Right cardiac atrium (tissue), 5 donors: ENCODE measurements around the gene WNK1. TPM values are rescaled to one million over a fixed set of nuclear protein-coding genes. Genes with fewer than 3 reads are reported as not detected.
"Not testable (repeated sequence)": the region's sequence is repeated elsewhere in the genome, so short reads cannot be mapped to it uniquely, and the experiment has no call there.

Experiments used
- ATAC-seq, 2 donors: fragments of 200-7000 bp; cut with Tn5 transposase; one replicate each; pipeline versions ENCODE4 v1.8.0 to v1.9.1; 2020; ENCODE audit warnings: moderate library complexity in 2 of 2, mild to moderate bottlenecking in 1 of 2
- DNase-seq, 3 donors: peaks; one replicate each; pipeline ENCODE4 v3.0.0-alpha.2; 2020
- H3K27ac ChIP-seq: one replicate; pipeline ENCODE4 v1.5.1; 2013; ENCODE audit warnings: mild to moderate bottlenecking, low read length, control low read depth, moderate library complexity
- H3K27me3 ChIP-seq: one replicate; pipeline ENCODE4 v1.6.1; 2013; ENCODE audit not compliant: control insufficient read depth, insufficient read depth
- H3K4me1 ChIP-seq: one replicate; pipeline ENCODE4 v1.6.1; 2013; ENCODE audit warnings: low read length; ENCODE audit not compliant: control insufficient read depth, insufficient read depth
- H3K4me3 ChIP-seq: one replicate; pipeline ENCODE4 v1.5.1; 2013; ENCODE audit warnings: low read length, control low read depth
- H3K9me3 ChIP-seq: one replicate; pipeline ENCODE4 v1.6.1; 2013; ENCODE audit warnings: low read length; ENCODE audit not compliant: control insufficient read depth
- WGBS: extraction: QIAGEN DNeasy Blood & Tissue Kit; methylation state at CpG from one replicate; pipeline ENCODE4 v1.1.7; 2013; 5-methylcytosine and 5-hydroxymethylcytosine counted together
- intact Hi-C, 4 donors: fragments of 100-400 bp; cut with DNase I; formaldehyde crosslinking; loops; one replicate each; pipeline versions ENCODE4 v1.11.0 to v1.14.0; 2022 to 2023
- polyA plus RNA-seq: library from polyadenylated mRNA; stranded (reverse); fragments of 200-250 nt; gene quantifications from one replicate; pipeline ENCODE4 v1.2.3, GENCODE V29; 2013
- total RNA-seq, 4 donors: library from RNA; stranded (reverse); fragmentation: NEBNext Ultra II Directional; extraction: Animal tissue kit (Norgen Biotek cat#: 25700); gene quantifications; one replicate each; pipeline ENCODE4 v1.2.1, GENCODE V29; 2021
- donor health status: healthy with polysubstance abuse.
- donor health status: DM: no; HTN: yes; CAD: no.
- donor health status: DM: no; HTN: no; CAD: no.
- donor health status: DM: no; HTN: yes; CAD: no; lungs with severe emphysema.
- donor health status: DM: yes; HTN: yes; CAD: no.

The WNK1 gene
- total and polyA plus RNA-seq, 5 donors, result 88.2 to 319 (median 249) TPM

- Histone ChIP-seq H3K4me3 (no peak overlapping the region), H3K9me3 (no peaks in the 10 kb centered on the region), H3K4me1 (peaks cover 4% of the 10 kb centered on the region), H3K27ac (no peak overlapping the region), H3K27me3 (no peaks in the 10 kb centered on the region)
- WGBS, result 96% methylated on average over 1 of the region's 1 CpG
- DNase-seq (no peak), ATAC-seq (no peak)
- intact Hi-C loops, result no loop called here
These were observed 13.5 kb downstream of the WNK1 start for GRCh38 chr12:765840-766239.

GRCh38 chr12:768434-768833 is 16.1 kb downstream of the WNK1 start:
- DNase-seq, result no peak
- peaks cover 6% of the 10 kb centered on the region for H3K4me1 ChIP-seq
- no peak overlapping the region for H3K4me3 ChIP-seq
- no peaks in the 10 kb centered on the region for H3K27me3 ChIP-seq
- intact Hi-C loops, result no loop called here
- 91% methylated on average over 1 of the region's 1 CpG for WGBS
- ATAC-seq, result no peak
- no peak overlapping the region for H3K27ac ChIP-seq
- H3K9me3 ChIP-seq, result no peaks in the 10 kb centered on the region

GRCh38 chr12:770479-770878 is 18.1 kb downstream of the WNK1 start:
- intact Hi-C loops, result no loop called here
- Histone ChIP-seq H3K27ac (no peak overlapping the region), H3K9me3 (no peaks in the 10 kb centered on the region), H3K4me3 (no peak overlapping the region), H3K27me3 (no peaks in the 10 kb centered on the region), H3K4me1 (peaks cover 4% of the 10 kb centered on the region)
- ATAC-seq, result no peak
- no peak for DNase-seq
- WGBS, result 65% methylated on average over 2 of the region's 2 CpGs

GRCh38 chr12:772056-772697 is 19.8 kb downstream of the WNK1 start:
- intact Hi-C loops, result no loop called here
- 82% methylated on average over 5 of the region's 5 CpGs for WGBS
- Histone ChIP-seq H3K4me1 (peaks cover 6% of the 10 kb centered on the region), H3K27me3 (no peaks in the 10 kb centered on the region), H3K4me3 (no peak overlapping the region), H3K9me3 (no peaks in the 10 kb centered on the region), H3K27ac (no peak overlapping the region)
- DNase-seq (no peak), ATAC-seq (no peak)

- H3K9me3 ChIP-seq, result no peaks in the 10 kb centered on the region
- no peaks in the 10 kb centered on the region for H3K27me3 ChIP-seq
- intact Hi-C loops, result no loop called here
- peaks cover 6% of the 10 kb centered on the region for H3K4me1 ChIP-seq
- no peak overlapping the region for H3K4me3 ChIP-seq
- ATAC-seq, result peak; percentile 22 to 42
- no peak for DNase-seq
- WGBS, result 33% methylated on average over 3 of the region's 3 CpGs
- H3K27ac ChIP-seq, result no peak overlapping the region
These were observed 21.8 kb downstream of the WNK1 start for GRCh38 chr12:774051-774614.

GRCh38 chr12:775973-776771 is 23.8 kb downstream of the WNK1 start:
- DNase-seq, ATAC-seq, H3K27ac ChIP-seq, H3K4me3 ChIP-seq, H3K4me1 ChIP-seq, H3K27me3 ChIP-seq, H3K9me3 ChIP-seq, intact Hi-C loops: not testable (repeated sequence)
- WGBS, result 89% methylated on average over 15 of the region's 15 CpGs

- DNase-seq, H3K27me3 ChIP-seq, H3K4me3 ChIP-seq, H3K27ac ChIP-seq, H3K9me3 ChIP-seq, intact Hi-C loops, ATAC-seq, H3K4me1 ChIP-seq: not testable (repeated sequence)
- 94% methylated on average over 5 of the region's 5 CpGs for WGBS
These were observed 24.5 kb downstream of the WNK1 start for GRCh38 chr12:776772-777373.

- no peak overlapping the region for H3K27ac ChIP-seq
- DNase-seq (no peak), ATAC-seq (no peak)
- 73% methylated on average over 3 of the region's 3 CpGs for WGBS
- no peaks in the 10 kb centered on the region for H3K9me3 ChIP-seq
- intact Hi-C loops, result no loop called here
- H3K4me3 ChIP-seq, result no peak overlapping the region
- H3K4me1 ChIP-seq, result peaks cover 5% of the 10 kb centered on the region
- no peaks in the 10 kb centered on the region for H3K27me3 ChIP-seq
These were observed 25.2 kb downstream of the WNK1 start for GRCh38 chr12:777550-778047.

- ATAC-seq (no peak), DNase-seq (no peak)
- WGBS, result 69% methylated on average over 6 of the region's 6 CpGs
- no peak overlapping the region for H3K4me3 ChIP-seq
- intact Hi-C loops, result no loop called here
- H3K4me1 ChIP-seq, result peaks cover 5% of the 10 kb centered on the region
- H3K27me3 ChIP-seq, result no peaks in the 10 kb centered on the region
- no peaks in the 10 kb centered on the region for H3K9me3 ChIP-seq
- no peak overlapping the region for H3K27ac ChIP-seq
These were observed 26.2 kb downstream of the WNK1 start for GRCh38 chr12:778615-779014.

- Histone ChIP-seq H3K4me3 (peak overlapping the region; percentile 20), H3K27me3 (no peaks in the 10 kb centered on the region), H3K4me1 (peaks cover 6% of the 10 kb centered on the region), H3K27ac (no peak overlapping the region), H3K9me3 (no peaks in the 10 kb centered on the region)
- DNase-seq (no peak), ATAC-seq (peak; percentile 36 to 45)
- 25% methylated on average over 4 of the region's 4 CpGs for WGBS
- intact Hi-C loops, result no loop called here
These were observed 27.7 kb downstream of the WNK1 start for GRCh38 chr12:779745-780734.
